ENCODE measurements around the gene LTB. TPM values are rescaled to one million over a fixed set of nuclear protein-coding genes. Genes with fewer than 3 reads are reported as not detected.

The LTB gene
- total and polyA plus RNA-seq, 9 of the 15 experiments (the other 6 are each of a cell fraction or from before 2014, with no cell fraction given): 0.07 to 0.51 TPM; not detected in 7

GRCh38 chr6:31543639-31544038, 38.6 kb downstream of the LTB start (continued):
- TF ChIP-seq CREB1 (IDR thresholded peaks at IDR 0.05) (no peak), CREB1 (CRISPR knock-in tag; IDR thresholded peaks at IDR 0.05) (no peak), ZNF24 (IDR thresholded peaks at IDR 0.05) (no peak), SIRT6 (IDR thresholded peaks at IDR 0.05; ENCODE audit: low read depth, low read length) (no peak), ERF (CRISPR knock-in tag; IDR thresholded peaks at IDR 0.05) (no peak), ZKSCAN8 (CRISPR knock-in tag; IDR thresholded peaks at IDR 0.05) (no peak), ILK (tag; IDR thresholded peaks at IDR 0.05; ENCODE audit: borderline replicate concordance, low read depth) (no peak), ZNF121 (CRISPR knock-in tag; conservative IDR thresholded peaks at IDR 0.05) (no peak), NONO (IDR thresholded peaks at IDR 0.05; ENCODE audit: low read depth in 2 of 2, low read length in 1 of 2) (no peak)
- TF ChIP-seq, protein P1, sequence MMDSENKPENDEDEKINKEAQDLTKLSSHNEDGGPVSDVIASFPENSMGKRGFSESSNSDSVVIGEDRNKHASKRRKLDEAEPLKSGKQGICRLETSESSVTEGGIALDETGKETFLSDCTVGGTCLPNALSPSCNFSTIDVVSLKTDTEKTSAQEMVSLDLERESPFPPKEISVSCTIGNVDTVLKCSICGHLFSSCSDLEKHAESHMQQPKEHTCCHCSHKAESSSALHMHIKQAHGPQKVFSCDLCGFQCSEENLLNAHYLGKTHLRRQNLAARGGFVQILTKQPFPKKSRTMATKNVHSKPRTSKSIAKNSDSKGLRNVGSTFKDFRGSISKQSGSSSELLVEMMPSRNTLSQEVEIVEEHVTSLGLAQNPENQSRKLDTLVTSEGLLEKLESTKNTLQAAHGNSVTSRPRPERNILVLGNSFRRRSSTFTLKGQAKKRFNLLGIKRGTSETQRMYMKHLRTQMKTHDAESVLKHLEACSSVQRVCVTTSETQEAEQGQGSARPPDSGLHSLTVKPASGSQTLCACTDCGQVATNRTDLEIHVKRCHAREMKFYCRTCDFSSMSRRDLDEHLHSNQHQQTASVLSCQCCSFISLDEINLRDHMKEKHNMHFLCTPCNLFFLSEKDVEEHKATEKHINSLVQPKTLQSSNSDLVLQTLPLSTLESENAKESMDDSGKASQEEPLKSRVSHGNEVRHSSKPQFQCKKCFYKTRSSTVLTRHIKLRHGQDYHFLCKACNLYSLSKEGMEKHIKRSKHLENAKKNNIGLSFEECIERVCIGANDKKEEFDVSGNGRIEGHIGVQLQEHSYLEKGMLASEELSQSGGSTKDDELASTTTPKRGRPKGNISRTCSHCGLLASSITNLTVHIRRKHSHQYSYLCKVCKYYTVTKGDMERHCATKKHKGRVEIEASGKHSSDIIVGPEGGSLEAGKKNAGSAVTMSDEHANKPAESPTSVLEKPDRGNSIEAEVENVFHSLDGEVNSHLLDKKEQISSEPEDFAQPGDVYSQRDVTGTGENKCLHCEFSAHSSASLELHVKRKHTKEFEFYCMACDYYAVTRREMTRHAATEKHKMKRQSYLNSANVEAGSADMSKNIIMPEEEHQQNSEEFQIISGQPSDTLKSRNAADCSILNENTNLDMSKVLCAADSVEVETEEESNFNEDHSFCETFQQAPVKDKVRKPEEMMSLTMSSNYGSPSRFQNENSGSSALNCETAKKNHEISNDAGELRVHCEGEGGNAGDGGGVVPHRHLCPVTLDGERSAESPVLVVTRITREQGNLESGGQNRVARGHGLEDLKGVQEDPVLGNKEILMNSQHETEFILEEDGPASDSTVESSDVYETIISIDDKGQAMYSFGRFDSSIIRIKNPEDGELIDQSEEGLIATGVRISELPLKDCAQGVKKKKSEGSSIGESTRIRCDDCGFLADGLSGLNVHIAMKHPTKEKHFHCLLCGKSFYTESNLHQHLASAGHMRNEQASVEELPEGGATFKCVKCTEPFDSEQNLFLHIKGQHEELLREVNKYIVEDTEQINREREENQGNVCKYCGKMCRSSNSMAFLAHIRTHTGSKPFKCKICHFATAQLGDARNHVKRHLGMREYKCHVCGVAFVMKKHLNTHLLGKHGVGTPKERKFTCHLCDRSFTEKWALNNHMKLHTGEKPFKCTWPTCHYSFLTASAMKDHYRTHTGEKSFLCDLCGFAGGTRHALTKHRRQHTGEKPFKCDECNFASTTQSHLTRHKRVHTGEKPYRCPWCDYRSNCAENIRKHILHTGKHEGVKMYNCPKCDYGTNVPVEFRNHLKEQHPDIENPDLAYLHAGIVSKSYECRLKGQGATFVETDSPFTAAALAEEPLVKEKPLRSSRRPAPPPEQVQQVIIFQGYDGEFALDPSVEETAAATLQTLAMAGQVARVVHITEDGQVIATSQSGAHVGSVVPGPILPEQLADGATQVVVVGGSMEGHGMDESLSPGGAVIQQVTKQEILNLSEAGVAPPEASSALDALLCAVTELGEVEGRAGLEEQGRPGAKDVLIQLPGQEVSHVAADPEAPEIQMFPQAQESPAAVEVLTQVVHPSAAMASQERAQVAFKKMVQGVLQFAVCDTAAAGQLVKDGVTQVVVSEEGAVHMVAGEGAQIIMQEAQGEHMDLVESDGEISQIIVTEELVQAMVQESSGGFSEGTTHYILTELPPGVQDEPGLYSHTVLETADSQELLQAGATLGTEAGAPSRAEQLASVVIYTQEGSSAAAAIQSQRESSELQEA (IDR thresholded peaks at IDR 0.05; ENCODE audit: low read depth): no peak

Data from K562 (cell line).